ENCODE data around the gene ANKFN1.

ANKFN1 gene

DNA sequence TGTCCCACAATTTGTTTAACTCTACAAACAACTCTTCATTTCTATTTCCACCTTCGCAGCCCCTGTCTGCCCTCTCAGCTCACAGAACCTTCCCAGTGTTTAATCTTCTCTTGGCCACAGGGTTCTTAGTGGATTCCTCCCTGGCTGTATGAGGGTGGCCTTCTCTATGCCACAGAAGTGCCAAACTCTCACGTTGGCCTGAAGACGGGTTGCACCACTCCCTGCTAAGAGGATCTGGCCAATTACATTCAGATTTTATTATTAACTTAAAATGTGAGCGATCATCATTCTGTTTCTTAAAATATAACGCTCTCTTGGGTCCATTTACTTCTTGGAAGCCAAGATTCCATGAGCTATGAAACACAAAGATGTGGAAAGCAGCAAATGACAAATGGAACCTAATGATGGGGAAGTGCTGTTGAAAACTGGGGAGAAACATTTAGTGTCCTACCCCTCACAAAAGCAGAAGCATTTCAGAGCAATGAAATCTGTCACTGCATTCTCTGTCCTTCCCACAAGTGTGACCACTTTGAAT is 348.9 kb downstream of the ANKFN1 start:
- Histone ChIP-seq H3K36me3 (ENCODE audit: insufficient read depth) (no peaks in the 10 kb centered on the region), H3K9ac (no peak overlapping the region), H3K79me2 (ENCODE audit: insufficient read depth, low read depth) (no peaks in the 10 kb centered on the region), H3K4me3 (IDR thresholded peaks at IDR 0.05; ENCODE audit: insufficient read depth, low read depth, low read length) (no peak overlapping the region), H3K27ac (no peak overlapping the region), H3K4me1 (ENCODE audit: low read depth, poor library complexity, severe bottlenecking) (no peaks in the 10 kb centered on the region), H2AFZ (ENCODE audit: low read depth) (no peak overlapping the region), H3K4me2 (no peak overlapping the region), H3K27me3 (ENCODE audit: insufficient read depth, low read depth) (no peaks in the 10 kb centered on the region), H4K20me1 (ENCODE audit: insufficient read depth) (no peaks in the 10 kb centered on the region)
- TF ChIP-seq, protein P1, sequence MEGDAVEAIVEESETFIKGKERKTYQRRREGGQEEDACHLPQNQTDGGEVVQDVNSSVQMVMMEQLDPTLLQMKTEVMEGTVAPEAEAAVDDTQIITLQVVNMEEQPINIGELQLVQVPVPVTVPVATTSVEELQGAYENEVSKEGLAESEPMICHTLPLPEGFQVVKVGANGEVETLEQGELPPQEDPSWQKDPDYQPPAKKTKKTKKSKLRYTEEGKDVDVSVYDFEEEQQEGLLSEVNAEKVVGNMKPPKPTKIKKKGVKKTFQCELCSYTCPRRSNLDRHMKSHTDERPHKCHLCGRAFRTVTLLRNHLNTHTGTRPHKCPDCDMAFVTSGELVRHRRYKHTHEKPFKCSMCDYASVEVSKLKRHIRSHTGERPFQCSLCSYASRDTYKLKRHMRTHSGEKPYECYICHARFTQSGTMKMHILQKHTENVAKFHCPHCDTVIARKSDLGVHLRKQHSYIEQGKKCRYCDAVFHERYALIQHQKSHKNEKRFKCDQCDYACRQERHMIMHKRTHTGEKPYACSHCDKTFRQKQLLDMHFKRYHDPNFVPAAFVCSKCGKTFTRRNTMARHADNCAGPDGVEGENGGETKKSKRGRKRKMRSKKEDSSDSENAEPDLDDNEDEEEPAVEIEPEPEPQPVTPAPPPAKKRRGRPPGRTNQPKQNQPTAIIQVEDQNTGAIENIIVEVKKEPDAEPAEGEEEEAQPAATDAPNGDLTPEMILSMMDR (conservative IDR thresholded peaks at IDR 0.05; ENCODE audit: low read depth, low read length): no peak

DNA sequence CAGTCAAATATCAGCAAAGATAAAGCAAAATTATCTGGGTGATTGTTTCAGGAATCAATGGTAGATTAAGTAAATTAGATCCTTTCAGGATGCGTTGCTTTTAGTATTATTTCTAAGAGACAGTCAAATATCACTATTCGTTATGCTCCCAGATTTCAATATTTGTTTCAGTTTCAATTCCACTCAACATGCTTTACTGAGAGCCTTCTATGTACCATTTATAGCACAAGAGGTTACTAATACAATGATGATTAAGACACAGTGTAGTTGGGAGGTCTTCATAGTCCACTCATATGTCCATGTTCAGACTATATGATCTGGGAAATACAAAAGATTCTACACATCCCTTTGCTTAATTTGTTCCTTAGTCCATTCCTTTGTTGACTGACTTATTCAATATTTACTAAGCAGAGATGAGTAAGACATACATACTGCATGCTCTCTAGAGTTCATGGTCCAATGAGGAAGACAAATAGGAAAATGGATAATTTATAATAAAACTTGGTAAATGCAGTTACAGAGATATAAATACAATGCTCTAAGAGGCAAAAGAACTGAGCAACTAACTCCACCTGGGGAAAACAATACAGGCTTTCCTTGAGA is 352.0 kb downstream of the ANKFN1 start:
- TF ChIP-seq, protein P1 (conservative IDR thresholded peaks at IDR 0.05; ENCODE audit: low read depth, low read length): no peak
- H3K4me3 ChIP-seq (IDR thresholded peaks at IDR 0.05; ENCODE audit: insufficient read depth, low read depth, low read length): no peak overlapping the region
- no peak overlapping the region for H3K4me2 ChIP-seq
- H3K9ac ChIP-seq: no peak overlapping the region
- no peaks in the 10 kb centered on the region for H3K27me3 ChIP-seq (ENCODE audit: insufficient read depth, low read depth)
- no peaks in the 10 kb centered on the region for H4K20me1 ChIP-seq (ENCODE audit: insufficient read depth)
- no peak overlapping the region for H2AFZ ChIP-seq (ENCODE audit: low read depth)
- H3K27ac ChIP-seq: no peak overlapping the region
- H3K36me3 ChIP-seq (ENCODE audit: insufficient read depth): no peaks in the 10 kb centered on the region
- no peaks in the 10 kb centered on the region for H3K4me1 ChIP-seq (ENCODE audit: low read depth, poor library complexity, severe bottlenecking)
- H3K79me2 ChIP-seq (ENCODE audit: insufficient read depth, low read depth): no peaks in the 10 kb centered on the region

DNA sequence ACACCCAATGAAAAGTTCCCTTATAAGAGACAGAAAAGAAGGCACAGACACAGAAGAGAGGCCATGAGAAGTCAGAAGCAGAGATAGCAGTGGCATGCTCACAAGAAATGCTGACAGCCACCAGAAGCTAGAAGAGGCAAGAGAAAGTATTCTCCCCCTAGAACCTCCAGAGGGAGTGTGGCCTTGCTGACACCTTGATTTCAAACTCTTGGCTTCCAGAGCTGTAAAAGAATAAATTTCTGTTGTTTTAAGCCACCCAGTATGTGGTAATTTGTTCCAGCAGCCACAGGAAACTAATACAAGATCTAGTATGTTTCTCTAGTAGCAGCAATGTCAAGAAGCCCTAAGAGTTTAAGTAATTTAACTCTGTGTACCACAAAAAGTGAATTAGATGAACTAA is 353.1 kb downstream of the ANKFN1 start:
- H3K4me3 ChIP-seq (IDR thresholded peaks at IDR 0.05; ENCODE audit: insufficient read depth, low read depth, low read length): no peak overlapping the region
- H3K9ac ChIP-seq: no peak overlapping the region
- no peaks in the 10 kb centered on the region for H3K27me3 ChIP-seq (ENCODE audit: insufficient read depth, low read depth)
- no peaks in the 10 kb centered on the region for H3K36me3 ChIP-seq (ENCODE audit: insufficient read depth)
- no peaks in the 10 kb centered on the region for H3K79me2 ChIP-seq (ENCODE audit: insufficient read depth, low read depth)
- no peak overlapping the region for H3K4me2 ChIP-seq
- H3K4me1 ChIP-seq (ENCODE audit: low read depth, poor library complexity, severe bottlenecking): no peaks in the 10 kb centered on the region
- TF ChIP-seq, protein P1 (conservative IDR thresholded peaks at IDR 0.05; ENCODE audit: low read depth, low read length): no peak
- H3K27ac ChIP-seq: no peak overlapping the region
- no peaks in the 10 kb centered on the region for H4K20me1 ChIP-seq (ENCODE audit: insufficient read depth)
- no peak overlapping the region for H2AFZ ChIP-seq (ENCODE audit: low read depth)

DNA sequence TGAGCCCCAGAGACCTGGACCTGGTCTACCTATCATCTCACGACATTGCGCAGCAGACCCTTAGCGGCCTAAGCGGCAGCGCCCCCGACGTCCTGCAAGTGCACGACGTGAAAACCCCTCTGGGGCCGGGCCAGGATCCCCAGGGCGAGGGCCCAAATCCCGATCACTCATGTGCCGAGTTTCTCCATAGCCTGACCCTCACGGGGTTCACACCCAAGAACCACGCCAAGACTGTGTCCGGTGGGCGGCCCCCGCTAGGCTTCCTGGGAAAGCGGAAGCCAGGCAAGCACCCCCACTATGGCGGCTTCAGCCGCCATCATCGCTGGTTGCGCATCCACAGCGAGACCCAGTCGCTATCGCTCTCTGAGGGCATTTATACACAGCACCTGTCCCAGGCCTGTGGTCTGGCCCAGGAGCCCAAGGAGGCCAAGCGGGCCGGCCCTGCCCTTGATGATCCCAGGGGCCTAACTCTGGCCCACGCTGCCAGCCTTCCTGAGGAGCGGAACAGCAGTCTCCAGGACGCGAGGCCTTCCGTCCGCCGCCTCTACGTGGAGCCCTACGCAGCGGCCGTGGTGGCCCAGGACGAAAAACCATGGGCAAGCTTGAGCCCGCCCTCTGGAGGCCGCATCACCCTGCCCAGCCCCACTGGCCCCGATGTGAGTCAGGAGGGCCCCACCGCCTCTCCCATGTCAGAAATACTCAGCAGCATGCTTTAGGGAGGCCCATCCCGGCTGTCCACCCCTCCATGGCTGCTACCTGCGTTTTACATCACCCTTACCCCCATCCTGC is 357.5 kb downstream of the ANKFN1 start:
- H3K27me3 ChIP-seq (ENCODE audit: insufficient read depth, low read depth): no peaks in the 10 kb centered on the region
- no peaks in the 10 kb centered on the region for H3K4me1 ChIP-seq (ENCODE audit: low read depth, poor library complexity, severe bottlenecking)
- H4K20me1 ChIP-seq (ENCODE audit: insufficient read depth): no peaks in the 10 kb centered on the region
- no peak overlapping the region for H3K9ac ChIP-seq
- H3K4me2 ChIP-seq: no peak overlapping the region
- no peak overlapping the region for H3K27ac ChIP-seq
- H3K4me3 ChIP-seq (IDR thresholded peaks at IDR 0.05; ENCODE audit: insufficient read depth, low read depth, low read length): no peak overlapping the region
- H3K79me2 ChIP-seq (ENCODE audit: insufficient read depth, low read depth): no peaks in the 10 kb centered on the region
- H2AFZ ChIP-seq (ENCODE audit: low read depth): no peak overlapping the region
- TF ChIP-seq, protein P1 (conservative IDR thresholded peaks at IDR 0.05; ENCODE audit: low read depth, low read length): no peak
- H3K36me3 ChIP-seq (ENCODE audit: insufficient read depth): no peaks in the 10 kb centered on the region

Data from KMS-11 (cell line).